RWPE1 (cell line): ENCODE data around the gene NSD1.

ENCODE experiments used
- CTCF ChIA-PET: fragments of 350-600 bp; sonication (Branson Sonifier 250); formaldehyde crosslinking; extraction: SDS; loops from one replicate; lab custom pipeline; 2021; lab: Yijun Ruan, JAX
- POLR2A ChIA-PET: fragments of 400-600 bp; formaldehyde crosslinking; extraction: SDS; loops from one replicate; lab custom pipeline; 2020; ENCODE audit warnings: antibody characterized with exemption; ENCODE audit not compliant: low non-redundant PET; lab: Yijun Ruan, JAX
- DNase-seq: peaks from one replicate; pipeline ENCODE4 v3.0.0; 2012; ENCODE audit warnings: low spot score
- H3K27ac ChIP-seq: fragments of 450-650 bp; 2 replicates; pipeline ENCODE4 v1.5.1; 2017
- TF ChIP-seq, protein P1 (sequence below): fragments of 450-650 bp; conservative IDR thresholded peaks from 2 replicates; pipeline ENCODE4 v1.5.1; 2017; ENCODE audit warnings: low read depth, mild to moderate bottlenecking

NSD1 gene

DNA sequence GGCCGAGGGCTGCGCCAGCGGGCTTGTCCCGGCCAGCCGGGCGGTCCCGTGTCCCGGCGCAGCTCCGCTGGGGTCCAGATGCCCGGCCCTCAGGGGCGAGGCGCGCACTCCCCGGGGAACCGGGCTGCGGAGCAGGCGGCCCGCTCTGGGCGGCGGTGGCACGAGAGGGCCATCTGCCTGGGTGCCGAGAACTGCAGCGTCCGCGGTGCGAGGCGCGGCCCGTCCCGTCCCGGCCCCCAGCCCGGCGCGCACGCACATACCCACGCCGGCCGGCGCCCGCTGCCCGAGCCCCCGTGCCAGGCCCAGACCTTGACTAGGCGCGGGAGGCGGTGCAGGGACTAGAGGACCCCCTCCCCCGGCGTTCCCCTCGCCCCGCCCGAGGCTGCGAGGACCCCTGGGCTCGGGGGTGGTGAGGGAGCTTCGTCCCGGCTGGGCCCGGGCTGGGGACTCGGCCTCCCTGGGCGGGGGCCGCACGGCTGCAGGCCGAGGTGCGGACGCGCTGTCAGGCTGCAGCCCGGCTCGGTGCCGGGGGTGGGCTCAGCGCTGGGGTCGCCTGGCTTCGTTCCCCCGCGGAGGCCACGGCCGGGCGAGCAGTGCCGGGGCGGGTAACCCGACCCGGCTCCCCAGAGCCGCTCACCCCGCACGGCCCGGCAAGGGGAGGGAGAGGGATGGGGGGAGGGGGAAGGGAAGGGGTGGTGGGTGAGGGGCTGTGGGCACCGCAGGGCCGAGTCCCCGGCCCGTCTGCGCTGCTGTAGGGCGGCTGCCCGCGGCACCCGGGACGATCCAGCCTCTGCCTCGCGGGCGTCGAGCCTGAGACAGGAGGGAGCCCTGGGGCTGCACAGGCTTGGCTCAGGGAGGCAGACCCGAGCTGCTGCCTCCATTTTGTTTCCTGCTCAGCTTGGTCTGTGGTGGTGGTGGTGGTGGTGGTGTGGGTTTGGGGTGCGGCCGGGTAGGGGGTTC, 1.2 kb upstream of the NSD1 start:
- no peak for DNase-seq
- peak overlapping the region; percentile 80 for H3K27ac ChIP-seq
- TF ChIP-seq, protein P1, sequence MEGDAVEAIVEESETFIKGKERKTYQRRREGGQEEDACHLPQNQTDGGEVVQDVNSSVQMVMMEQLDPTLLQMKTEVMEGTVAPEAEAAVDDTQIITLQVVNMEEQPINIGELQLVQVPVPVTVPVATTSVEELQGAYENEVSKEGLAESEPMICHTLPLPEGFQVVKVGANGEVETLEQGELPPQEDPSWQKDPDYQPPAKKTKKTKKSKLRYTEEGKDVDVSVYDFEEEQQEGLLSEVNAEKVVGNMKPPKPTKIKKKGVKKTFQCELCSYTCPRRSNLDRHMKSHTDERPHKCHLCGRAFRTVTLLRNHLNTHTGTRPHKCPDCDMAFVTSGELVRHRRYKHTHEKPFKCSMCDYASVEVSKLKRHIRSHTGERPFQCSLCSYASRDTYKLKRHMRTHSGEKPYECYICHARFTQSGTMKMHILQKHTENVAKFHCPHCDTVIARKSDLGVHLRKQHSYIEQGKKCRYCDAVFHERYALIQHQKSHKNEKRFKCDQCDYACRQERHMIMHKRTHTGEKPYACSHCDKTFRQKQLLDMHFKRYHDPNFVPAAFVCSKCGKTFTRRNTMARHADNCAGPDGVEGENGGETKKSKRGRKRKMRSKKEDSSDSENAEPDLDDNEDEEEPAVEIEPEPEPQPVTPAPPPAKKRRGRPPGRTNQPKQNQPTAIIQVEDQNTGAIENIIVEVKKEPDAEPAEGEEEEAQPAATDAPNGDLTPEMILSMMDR: no peak
- ChIA-PET POLR2A (interaction anchor here (0.6 kb wide), 2 partner anchors 177 to 356 kb away, joined by 3 to 4 read pairs; no protein-coding TSS in a partner anchor), CTCF (interaction anchor here (0.6 to 1.5 kb wide), 3 partner anchors 18 to 61 kb away, joined by 3 to 4 read pairs (median 3); no protein-coding TSS in a partner anchor)

DNA sequence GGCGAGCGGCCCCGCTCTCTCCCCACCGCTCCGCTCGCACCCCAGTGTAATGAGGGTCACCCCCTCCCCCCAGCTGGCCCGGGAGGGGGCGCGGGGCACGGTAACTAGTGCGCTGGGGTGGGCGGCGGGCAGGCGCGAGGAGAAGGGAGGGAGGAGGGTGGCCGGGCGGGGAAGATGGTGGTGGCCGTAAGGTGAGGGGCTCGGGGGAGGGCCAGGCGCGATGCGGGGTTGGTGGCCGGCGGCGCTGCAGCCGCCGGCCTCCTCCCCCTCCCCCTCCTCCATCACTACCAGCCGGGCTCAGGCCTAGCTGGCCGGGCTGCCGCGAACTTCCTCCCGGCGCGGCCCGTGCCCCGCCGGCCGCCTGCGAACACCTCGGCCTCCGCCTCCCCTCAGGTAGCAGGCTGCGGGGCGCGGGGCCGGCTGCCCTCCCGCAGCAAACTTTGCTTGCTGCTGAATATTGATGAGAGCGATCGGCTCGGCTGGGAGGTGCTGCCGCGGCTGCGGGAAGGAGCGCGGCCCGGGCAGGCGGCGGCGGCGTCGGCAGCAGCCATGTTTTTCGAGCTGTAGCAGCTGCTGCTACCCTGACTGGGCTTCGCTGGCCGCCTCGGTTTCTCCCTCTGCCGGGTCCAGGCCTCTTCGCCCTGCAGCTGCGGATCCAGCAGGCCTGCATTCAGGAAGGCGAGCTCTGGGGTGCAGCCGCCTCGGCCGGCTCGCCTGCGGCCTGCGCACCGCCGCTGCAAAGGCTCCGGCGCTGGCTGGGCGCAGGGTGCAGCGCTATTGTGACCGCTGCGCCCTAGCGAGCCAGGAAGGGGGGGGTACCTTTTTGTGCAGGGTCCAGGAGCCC, 502 bp downstream of the NSD1 start:
- CTCF ChIA-PET: interaction anchor here (0.6 to 0.9 kb wide), 3 partner anchors 21 to 112 kb away, joined by 3 to 4 read pairs (median 3); partner anchors contain the start of gene ZNF346
- POLR2A ChIA-PET: interaction anchor here (0.6 kb wide), 2 partner anchors 599 to 705 kb away, joined by 3 to 10 read pairs; no protein-coding TSS in a partner anchor
- TF ChIP-seq, protein P1: no peak
- peak; percentile 65 for DNase-seq
- peak overlapping the region; percentile 80 for H3K27ac ChIP-seq

DNA sequence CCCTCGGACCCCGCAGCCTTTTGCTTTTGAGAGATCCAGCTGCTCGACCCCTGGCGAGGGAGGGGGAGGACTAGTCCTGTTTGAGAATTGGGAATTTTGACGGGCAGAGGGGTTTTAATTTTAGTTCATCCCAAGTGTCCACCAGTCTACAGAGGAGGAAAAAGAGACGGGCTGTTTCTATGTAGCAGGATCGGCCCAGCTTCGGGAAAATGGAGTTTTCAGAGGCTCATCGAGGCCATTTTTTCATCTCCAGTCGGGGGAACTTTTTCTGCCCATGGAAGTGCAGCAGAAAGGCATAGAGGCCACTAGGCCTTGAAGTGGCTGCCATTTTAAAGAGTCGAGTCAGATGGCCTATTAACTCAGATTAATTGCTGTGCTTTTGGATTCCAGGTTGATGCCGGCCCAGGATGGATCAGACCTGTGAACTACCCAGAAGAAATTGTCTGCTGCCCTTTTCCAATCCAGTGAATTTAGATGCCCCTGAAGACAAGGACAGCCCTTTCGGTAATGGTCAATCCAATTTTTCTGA, 1.2 kb downstream of the NSD1 start:
- no peak for DNase-seq
- H3K27ac ChIP-seq: peak overlapping the region; percentile 80
- TF ChIP-seq, protein P1: no peak
- ChIA-PET POLR2A (no interaction called here), CTCF (interaction anchor here (0.6 to 0.9 kb wide), 2 partner anchors 21 to 32 kb away, joined by 3 read pairs; no protein-coding TSS in a partner anchor)

GRCh38 chr5:177140312-177140711, 6.7 kb downstream of the NSD1 start:
- H3K27ac ChIP-seq: no peak overlapping the region
- no peak for DNase-seq
- TF ChIP-seq, protein P1: no peak
- ChIA-PET POLR2A (interaction anchor here (0.6 kb wide), 1 partner anchor 112 kb away, joined by 4 read pairs; no protein-coding TSS in a partner anchor), CTCF (interaction anchor here (0.6 kb wide), 1 partner anchor 26 kb away, joined by 4 read pairs; no protein-coding TSS in a partner anchor)

DNA sequence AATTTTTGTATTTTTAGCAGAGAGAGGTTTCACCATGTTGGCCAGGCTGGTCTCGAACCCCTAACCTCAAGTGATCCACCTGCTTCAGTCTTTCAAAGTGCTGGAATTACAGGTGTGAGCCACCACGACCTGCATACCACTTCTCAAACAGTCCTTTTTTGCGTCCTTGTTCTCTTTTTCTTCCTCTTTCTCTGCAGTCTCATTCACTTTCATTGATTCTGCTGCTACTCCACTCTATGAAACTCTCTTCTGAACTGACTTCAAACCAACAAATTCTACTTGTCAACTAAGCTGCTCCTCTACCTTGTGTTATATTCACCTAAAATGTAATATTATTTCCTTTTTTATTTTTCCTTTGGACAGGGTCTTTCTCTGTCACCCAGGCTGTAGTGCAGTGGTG, 7.9 kb downstream of the NSD1 start:
- TF ChIP-seq, protein P1: no peak
- ChIA-PET CTCF (no interaction called here), POLR2A (no interaction called here)
- DNase-seq: no peak
- H3K27ac ChIP-seq: no peak overlapping the region
